HCT116 (cell line): ENCODE measurements around the gene MBOAT7.

Experiments
- CTCF ChIP-seq, 3 experiments: fragments of 200-600 bp in 1 of 3; sonication (generic) in 1 of 3; IDR thresholded peaks in 2 of 3; conservative IDR thresholded peaks in 1 of 3; 2 replicates each; pipeline ENCODE4 v1.5.1; 2012 to 2017; ENCODE audit warnings: low read depth in 2 of 3, low read length in 2 of 3, antibody characterized with exemption in 1 of 3, borderline replicate concordance in 1 of 3, control low read depth in 1 of 3, mild to moderate bottlenecking in 1 of 3, mixed read lengths in 1 of 3, mixed run types in 1 of 3, moderate library complexity in 1 of 3; ENCODE audit not compliant: insufficient read depth in 1 of 3
- EZH2 ChIP-seq: fragments of 200-600 bp; sonication (generic); IDR thresholded peaks from 2 replicates; pipeline ENCODE4 v1.6.1; 2017; ENCODE audit warnings: antibody characterized with exemption, mixed run types
- EZH2phosphoT487 ChIP-seq: fragments of 200-600 bp; IDR thresholded peaks from 2 replicates; pipeline ENCODE4 v1.6.1; 2018; ENCODE audit warnings: antibody characterized with exemption, borderline replicate concordance
- POLR2A ChIP-seq: IDR thresholded peaks from 2 replicates; pipeline ENCODE4 v1.7.0; 2011; ENCODE audit warnings: borderline replicate concordance; ENCODE audit not compliant: insufficient read depth, insufficient read length; ENCODE audit errors: extremely low read depth
- TF ChIP-seq, protein P1 (sequence below): IDR thresholded peaks from 2 replicates; pipeline ENCODE4 v1.6.1; 2012

DNA sequence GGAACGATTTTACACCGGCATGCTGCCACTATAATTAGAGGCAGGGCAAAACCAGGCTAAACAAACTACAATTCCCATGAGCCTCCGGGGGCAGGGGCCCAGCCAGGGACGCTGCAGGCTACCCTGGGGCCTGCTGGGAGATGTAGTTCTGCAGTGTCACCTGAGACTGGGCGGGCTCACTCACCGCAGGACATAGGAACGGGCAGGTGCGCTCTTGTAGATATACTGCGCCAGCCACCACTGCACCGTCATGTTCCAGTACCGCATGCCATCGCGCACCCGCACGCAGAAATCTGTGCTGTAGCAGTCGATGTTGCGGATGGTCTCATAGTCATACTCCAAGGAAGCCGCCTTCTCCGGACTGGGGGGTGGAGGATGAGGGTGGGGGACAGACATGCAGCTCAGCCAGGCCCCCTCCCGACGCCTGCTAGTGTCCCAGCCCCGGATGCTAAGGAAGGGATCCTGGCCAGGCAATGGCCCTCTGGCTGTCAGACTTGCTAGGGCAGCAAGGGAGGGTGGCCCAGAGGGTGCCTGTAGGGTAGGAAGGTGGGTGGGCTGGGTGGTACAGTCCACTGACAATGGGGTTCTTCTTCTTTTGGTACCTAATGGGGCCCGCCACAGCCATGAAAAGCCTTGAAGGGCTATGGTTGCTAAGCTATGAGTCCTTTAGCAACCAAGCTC is 10.7 kb downstream of the MBOAT7 start:
- TF ChIP-seq CTCF (IDR thresholded peaks at IDR 0.05 in 2 of 3, conservative IDR thresholded peaks at IDR 0.05 in 1 of 3; ENCODE audit: borderline replicate concordance in 1 of 3, insufficient read depth in 1 of 3, low read depth in 2 of 3, low read length in 2 of 3) (no peak), EZH2 (no peak), POLR2A (no peak), EZH2phosphoT487 (no peak)
- TF ChIP-seq, protein P1, sequence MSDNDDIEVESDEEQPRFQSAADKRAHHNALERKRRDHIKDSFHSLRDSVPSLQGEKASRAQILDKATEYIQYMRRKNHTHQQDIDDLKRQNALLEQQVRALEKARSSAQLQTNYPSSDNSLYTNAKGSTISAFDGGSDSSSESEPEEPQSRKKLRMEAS: no peak
